IPS-11a (cell line): ENCODE data around the gene GIGYF2.
A peak's percentile ranks its signal among the peaks of the same experiment; 100 is the strongest.

ENCODE experiments used
- H3K4me3 ChIP-seq: one replicate; pipeline ENCODE4 v1.5.1; 2013; ENCODE audit warnings: low read depth, low read length, control low read depth

The GIGYF2 gene

DNA sequence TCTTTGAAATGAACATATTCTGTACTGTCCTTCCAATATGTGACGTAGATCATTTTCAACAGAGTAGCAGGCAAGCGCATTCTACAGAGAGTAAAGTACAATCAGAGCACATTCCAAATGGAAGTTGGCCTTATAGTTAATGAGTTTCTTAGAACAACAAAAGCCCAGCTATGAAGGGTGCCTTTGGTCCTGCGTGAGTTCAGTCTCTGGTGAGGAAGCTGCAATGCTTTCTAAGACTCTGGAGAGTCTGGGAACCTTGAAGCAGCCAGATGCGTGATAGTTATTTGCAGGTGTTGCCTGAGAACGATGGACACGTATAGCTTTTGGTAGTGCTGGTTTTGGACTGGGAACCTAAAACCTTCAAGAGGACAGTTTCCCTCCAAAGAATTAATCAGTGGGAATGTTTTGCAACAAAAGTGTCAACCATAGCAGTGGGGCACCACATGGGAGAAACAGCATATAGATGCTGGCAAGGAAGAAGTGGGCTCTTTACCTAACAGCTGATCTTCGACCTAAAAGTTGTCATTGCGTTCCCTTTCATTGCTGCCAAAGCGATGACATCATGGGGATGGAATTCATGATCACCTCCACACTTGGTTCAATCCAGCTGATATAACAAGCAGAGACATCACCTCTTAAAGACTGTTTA, 163.6 kb downstream of the GIGYF2 start:
- H3K4me3 ChIP-seq: no peak overlapping the region

DNA sequence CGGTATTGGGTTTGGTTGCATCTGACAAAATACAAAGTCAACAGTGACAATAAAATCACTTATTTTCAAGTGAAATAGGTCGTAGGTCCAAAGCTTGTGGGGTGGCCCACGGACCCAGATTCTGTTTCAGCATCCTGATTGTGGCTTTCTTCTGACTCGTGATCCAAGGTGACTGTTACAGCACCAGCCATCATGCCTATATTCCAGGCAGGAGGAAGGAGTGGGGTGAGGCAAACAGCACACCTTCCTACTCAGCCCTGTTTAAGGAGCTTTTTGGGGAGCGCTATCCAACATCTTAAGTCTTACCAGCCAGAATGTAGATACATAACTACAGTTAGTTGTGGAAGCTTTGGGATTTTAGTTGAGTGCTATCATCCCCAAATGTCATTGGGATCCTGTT, 164.2 kb downstream of the GIGYF2 start:
- H3K4me3 ChIP-seq: no peak overlapping the region

- H3K4me3 ChIP-seq: no peak overlapping the region
Observed at GRCh38 chr2:232863996-232864395, 166.9 kb downstream of the GIGYF2 start.

DNA sequence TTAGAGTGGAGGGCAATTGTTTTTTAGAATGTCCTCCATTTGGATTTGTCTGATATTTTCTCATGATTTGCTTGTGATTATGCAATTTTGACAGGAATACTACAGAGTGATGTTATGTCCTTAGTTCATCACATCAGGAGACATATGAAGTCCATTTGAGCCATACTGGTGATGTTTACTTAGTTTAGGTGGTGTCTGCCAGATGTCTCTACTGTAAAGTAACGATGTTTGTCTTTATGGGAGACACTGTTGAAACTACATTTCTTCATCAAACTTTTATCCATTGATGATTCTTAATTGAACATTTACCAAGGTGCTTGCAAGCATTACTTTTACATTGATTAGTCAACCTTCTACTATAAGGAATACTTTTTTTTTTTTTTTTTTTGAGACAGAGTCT, 168.0 kb downstream of the GIGYF2 start:
- no peak overlapping the region for H3K4me3 ChIP-seq

- H3K4me3 ChIP-seq: no peak overlapping the region
Observed at GRCh38 chr2:232866104-232866503, 169.0 kb downstream of the GIGYF2 start.

DNA sequence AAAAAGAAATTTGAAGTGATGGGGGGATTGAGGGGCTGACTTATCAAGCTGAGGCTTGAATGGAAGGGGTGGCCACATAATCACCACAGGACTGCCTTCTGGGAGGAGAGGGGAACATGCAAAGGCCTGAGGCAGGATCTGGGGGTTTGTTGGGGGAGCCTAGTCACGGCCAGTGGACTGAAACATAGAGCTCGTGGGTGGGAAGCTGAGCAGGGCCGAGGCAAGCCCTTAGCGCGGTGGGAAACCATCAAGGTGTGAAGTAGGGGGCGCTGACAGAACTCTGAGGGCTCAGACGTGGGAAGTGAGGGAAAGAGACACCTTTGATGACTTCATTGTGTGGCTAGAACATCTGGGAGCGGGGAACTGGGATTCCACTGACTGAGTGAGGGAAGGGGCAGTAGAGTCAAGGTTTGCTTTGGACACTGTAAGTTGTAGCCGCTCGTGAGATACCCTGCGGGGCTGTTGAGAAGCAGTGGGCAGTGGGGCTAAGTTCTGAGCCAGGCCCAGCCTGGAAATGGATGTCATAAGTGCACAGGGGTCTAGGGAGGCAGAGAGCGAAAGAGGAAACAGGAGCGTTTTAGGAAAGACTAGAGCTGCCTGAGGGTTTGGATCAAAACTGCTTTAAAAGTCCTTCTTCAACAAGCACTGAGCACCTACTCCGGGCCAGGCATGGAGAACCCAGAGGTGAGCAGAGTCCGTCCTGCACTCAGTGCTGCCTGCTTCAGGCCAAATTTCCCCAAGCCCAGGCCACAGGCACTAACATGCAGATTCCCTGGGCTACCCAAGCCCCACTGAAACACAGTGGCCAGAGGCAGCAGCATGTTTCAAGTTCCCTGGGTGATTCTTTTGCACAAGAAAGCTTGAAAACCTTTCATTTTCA, 172.2 kb downstream of the GIGYF2 start:
- H3K4me3 ChIP-seq: no peak overlapping the region

GRCh38 chr2:232870018-232870765, 173.1 kb downstream of the GIGYF2 start, which contains the start of gene SNORC:
Gene SNORC, plus strand, starts transcription at chr2:232870264. Its CDS starts 78 bp downstream, at chr2:232870342.
- no peak within 1 kb of the TSS for H3K4me3 ChIP-seq

DNA sequence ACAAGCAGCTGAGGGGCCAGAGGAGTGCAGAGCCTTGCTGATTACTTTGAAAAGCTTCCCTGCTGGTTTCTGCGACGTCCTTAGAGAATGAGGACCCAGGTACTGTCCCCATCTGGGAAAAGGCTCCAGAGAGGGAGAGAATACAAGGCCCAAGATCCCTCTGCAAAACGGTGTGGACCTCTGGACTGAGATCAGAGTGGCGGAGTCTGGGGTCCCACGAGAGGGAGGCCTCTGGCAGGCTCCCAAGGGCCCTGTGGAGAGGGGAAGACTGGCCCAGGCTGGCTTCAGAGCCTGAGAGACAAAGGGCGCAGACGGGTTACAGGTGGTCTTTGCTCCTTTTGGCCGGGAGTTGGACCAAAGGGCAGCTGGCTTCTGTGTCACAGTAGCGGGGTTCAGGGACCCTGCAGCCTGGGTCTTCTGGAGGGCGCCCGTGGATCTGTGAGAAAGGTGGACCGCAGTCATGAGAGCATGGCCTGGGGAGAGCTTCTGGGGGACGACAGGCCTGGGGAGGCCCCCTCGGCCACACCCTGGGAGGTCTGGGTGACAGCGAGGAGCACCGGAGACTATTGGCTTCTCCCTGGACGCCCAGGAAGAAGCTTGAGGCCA, 173.7 kb downstream of the GIGYF2 start:
- H3K4me3 ChIP-seq: no peak overlapping the region

GRCh38 chr2:232871418-232871834, 174.3 kb downstream of the GIGYF2 start:
- H3K4me3 ChIP-seq: no peak overlapping the region

DNA sequence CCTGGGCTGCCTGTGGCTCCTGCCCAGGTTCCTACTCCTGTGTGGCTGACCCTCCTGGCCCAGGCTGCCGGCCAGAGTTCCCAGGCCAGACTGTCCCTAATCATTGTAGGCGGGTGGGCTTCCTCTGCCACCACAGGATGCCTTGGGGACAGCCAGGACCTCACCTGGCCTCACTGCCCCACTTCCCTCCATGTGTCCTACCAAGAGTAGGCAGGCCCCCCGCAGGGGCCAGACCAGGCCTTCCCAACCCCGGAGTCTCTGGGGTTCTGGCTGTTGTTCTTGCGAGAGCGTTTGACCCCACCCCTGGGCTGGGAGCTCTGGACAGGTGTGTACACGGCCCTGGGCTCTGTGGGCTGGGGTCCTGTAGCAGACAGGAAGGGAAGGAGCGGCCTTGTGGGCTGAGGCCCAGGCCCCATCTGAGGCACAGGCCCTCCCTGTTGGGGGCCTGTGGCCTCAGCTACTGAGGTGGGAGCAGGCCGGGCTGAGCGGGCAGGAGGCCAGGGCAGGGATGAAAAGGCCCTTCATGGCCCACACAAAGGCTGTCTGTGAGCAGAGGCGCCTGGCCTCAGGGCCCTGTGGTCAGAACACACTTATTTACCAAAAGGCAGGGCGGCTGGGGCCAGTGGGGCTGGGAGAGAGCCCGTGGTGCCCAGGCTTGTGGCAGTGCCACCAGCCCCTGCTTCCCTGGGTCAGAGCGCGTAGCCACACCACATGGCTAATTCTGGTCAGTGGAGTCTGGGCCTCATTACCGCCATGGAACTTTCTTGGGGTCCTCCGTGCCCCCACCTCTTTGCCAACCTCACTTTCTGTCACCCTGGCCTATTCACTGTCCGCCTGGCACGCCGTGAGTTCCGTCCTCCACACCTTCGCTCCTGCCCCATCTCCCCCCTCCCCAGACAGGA, 175.0 kb downstream of the GIGYF2 start:
- H3K4me3 ChIP-seq: no peak overlapping the region

DNA sequence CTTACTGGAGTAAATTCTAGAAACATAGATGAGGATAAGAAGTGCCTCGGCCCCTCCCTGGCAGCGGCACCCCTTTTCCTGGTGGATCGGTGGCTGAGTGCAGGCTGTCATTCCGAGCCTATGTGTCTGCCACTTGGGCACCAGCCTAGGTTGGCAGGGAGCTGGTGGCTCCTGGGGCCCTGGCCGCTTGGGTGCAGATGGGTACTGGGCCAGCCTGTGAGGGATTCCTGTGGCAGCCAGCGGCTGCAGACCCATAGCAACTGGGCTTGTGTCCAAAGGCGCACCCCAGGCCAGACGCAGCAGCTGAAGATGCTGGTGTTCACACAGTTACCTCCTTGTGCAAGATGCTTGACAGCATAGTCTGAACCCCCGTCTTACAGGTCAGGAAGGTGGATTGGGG, 175.7 kb downstream of the GIGYF2 start:
- H3K4me3 ChIP-seq: no peak overlapping the region

DNA sequence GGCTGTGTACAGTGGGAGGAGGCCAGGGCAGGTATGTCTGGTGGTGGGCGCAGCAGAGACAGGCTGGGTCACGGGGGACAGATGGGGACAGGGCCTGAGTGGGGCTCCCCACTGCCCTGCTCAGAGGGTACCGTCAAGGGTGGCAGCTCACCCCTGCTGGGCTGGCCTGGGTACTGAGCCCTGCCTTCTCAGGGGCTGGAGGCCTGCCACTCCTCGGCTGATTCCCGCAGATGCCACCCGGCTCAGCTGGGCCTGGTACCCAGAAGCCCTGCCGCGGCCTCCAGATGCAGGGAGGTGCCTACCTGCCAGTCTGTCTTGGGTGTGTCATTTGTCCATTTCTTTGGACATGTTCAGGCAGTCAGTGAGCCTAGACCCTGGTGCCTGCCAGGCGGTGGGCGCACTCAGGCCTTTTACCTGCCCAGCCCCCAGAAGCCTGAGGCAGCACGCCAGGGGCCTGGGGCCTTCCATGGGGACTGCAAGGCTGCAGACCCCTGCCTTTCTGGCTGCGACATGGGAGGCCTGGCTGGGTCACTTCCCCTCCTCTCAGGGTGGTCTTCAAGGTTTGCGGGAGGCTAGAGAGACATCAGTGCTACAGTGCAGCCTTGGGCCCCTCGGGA, 176.3 kb downstream of the GIGYF2 start:
- H3K4me3 ChIP-seq: no peak overlapping the region

- H3K4me3 ChIP-seq: no peak overlapping the region
Observed at GRCh38 chr2:232873909-232874641, 176.9 kb downstream of the GIGYF2 start.

- no peak overlapping the region for H3K4me3 ChIP-seq
Observed at GRCh38 chr2:232874677-232875223, 177.6 kb downstream of the GIGYF2 start.

GRCh38 chr2:232875256-232876121, 178.4 kb downstream of the GIGYF2 start:
- H3K4me3 ChIP-seq: peak overlapping the region; percentile 24

GRCh38 chr2:232876161-232876977, 179.2 kb downstream of the GIGYF2 start:
- H3K4me3 ChIP-seq: peak overlapping the region; percentile 51

DNA sequence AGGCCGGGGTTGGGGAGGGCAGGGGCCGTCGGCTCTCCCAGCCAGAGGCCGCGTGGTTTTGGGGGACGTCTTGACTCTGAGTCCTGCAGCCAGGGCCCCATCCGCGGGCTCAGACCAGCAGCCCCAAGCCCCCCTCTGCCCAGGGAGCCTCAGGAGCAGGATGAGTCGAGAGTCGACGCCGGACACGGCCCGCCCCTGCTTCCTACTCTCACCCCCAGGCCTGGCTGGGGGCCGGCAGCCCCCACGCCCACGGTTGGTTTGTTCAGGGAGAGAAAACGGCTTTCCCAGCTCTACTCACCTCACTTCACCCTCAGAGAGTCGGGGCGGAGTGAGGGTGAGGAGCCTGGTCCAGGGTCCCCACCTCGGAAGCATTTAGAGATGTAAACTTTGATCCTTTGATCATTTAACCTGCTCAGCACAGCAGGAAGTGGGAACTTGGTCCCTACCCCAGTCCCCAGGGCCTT, 179.9 kb downstream of the GIGYF2 start:
- H3K4me3 ChIP-seq: no peak overlapping the region
